A673 (cell line): Measurements from ENCODE around the gene PDE6B. TPM values are rescaled to one million over a fixed set of nuclear protein-coding genes. Genes with fewer than 3 reads are reported as not detected.
"Not testable (repeated sequence)": the region's sequence is repeated elsewhere in the genome, so short reads cannot be mapped to it uniquely, and the experiment has no call there.

ENCODE experiments used
- BruUV-seq: library from RNA; stranded (reverse); fragments of 400-500 nt; replicated peaks from 2 replicates; lab custom pipeline; 2021; lab: Mats Ljungman, UMichigan
- CTCF ChIA-PET: fragments of 300-600 bp; sonication (Branson Sonifier 250); formaldehyde crosslinking; loops from one replicate; lab custom pipeline; 2022; ENCODE audit warnings: antibody characterized with exemption; lab: Charles Lee
- POLR2A ChIA-PET: fragments of 300-600 bp; sonication (Branson Sonifier 250); formaldehyde crosslinking; loops from one replicate; lab custom pipeline; 2022; ENCODE audit warnings: antibody characterized with exemption; ENCODE audit not compliant: low non-redundant PET; lab: Charles Lee
- DNase-seq: peaks from one replicate; pipeline ENCODE4 v3.0.0-alpha.2; 2015; ENCODE audit warnings: low spot score
- H3K27ac ChIP-seq: fragments of 200-600 bp; sonication (generic); 2 replicates; pipeline ENCODE4 v1.5.1; 2016; ENCODE audit warnings: mixed run types, low read depth, mild to moderate bottlenecking, mixed read lengths, antibody characterized with exemption, low read length; ENCODE audit not compliant: poor library complexity, severe bottlenecking
- H3K27me3 ChIP-seq: fragments of 200-600 bp; sonication (generic); replicated peaks from 2 replicates; pipeline ENCODE4 v1.6.1; 2017; ENCODE audit warnings: mixed run types, low read depth, mild to moderate bottlenecking, mixed read lengths, antibody characterized with exemption, low read length; ENCODE audit not compliant: insufficient read depth, poor library complexity
- H3K36me3 ChIP-seq: fragments of 200-600 bp; sonication (generic); 2 replicates; pipeline ENCODE4 v1.6.1; 2016; ENCODE audit warnings: mixed run types, mild to moderate bottlenecking, mixed read lengths, antibody characterized with exemption, low read length; ENCODE audit not compliant: insufficient read depth, poor library complexity, severe bottlenecking
- H3K4me1 ChIP-seq: fragments of 200-600 bp; sonication (generic); 2 replicates; pipeline ENCODE4 v1.6.1; 2017; ENCODE audit warnings: mixed run types, mild to moderate bottlenecking, mixed read lengths, antibody characterized with exemption, low read length; ENCODE audit not compliant: insufficient read depth, poor library complexity, severe bottlenecking
- H3K4me3 ChIP-seq: fragments of 200-600 bp; sonication (generic); 2 replicates; pipeline ENCODE4 v1.5.1; 2016; ENCODE audit warnings: low read depth, mixed run types, mild to moderate bottlenecking, mixed read lengths, low read length; ENCODE audit not compliant: poor library complexity, severe bottlenecking
- H3K9me3 ChIP-seq: fragments of 200-600 bp; sonication (generic); 2 replicates; pipeline ENCODE4 v1.6.1; 2016; ENCODE audit warnings: mixed run types, low read depth, mild to moderate bottlenecking, mixed read lengths, antibody characterized with exemption, low read length; ENCODE audit not compliant: poor library complexity, severe bottlenecking
- EZH2 ChIP-seq: fragments of 200-600 bp; sonication (generic); IDR thresholded peaks from 2 replicates; pipeline ENCODE4 v1.6.1; 2017; ENCODE audit warnings: borderline replicate concordance, low read depth, mild to moderate bottlenecking, mixed read lengths, antibody characterized with exemption, low read length; ENCODE audit not compliant: poor library complexity, severe bottlenecking
- intact Hi-C: fragments of 100-400 bp; cut with micrococcal nuclease; formaldehyde crosslinking; loops from one replicate; pipeline ENCODE4 v1.10.0; 2022; ENCODE audit not compliant: unreplicated experiment
- total RNA-seq: library from RNA; stranded (reverse); gene quantifications from 2 replicates; pipeline ENCODE4 v1.2.3, GENCODE V29; 2021
- TF ChIP-seq, protein P1 (sequence below): fragments of 300-800, 200-600 bp; sonication (generic); conservative IDR thresholded peaks from 2 replicates; pipeline ENCODE4 v1.5.1; 2017; ENCODE audit warnings: low read depth, mild to moderate bottlenecking, antibody characterized with exemption, low read length, moderate library complexity, mixed read lengths

PDE6B gene
- total RNA-seq, 1 experiment from 2014 or later = 10.4 TPM

DNA sequence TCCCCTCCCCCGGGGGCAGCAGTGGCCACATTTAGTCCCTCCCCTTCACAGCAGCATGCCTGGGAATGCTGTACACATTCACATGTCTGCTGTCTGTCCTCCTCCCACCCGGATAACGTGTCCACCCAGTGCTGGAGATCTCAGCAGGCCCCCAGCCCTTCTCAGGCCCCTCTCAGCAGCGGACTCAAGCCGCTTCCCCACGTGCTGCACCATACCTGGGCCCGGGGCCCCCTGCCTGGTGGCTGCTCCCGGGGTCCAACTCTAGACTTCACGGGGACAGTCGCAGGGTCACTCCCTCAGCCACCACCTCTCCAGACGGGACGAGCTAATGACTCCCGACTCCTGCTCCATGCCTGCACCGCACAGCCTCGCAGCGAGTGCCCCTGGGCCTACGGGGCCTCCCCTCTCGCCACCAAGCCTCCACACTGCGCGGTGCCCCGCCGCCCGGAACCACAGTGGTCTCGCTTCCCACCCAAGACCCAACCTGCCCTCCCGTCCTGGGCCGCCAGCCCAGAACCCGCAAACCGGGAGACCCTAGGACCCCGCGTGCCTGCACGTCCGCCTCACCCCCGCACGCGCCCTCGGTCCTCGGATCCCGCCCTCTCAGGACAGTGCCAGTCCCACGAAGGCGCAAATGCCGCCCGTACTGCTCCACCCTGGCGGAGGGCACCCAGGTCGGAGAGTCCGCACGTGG is 79.0 kb downstream of the PDE6B start:
- Histone ChIP-seq H3K27ac (no peak overlapping the region), H3K9me3 (no peaks in the 10 kb centered on the region), H3K4me3 (no peak overlapping the region), H3K27me3 (no peaks in the 10 kb centered on the region), H3K4me1 (peaks cover 8% of the 10 kb centered on the region), H3K36me3 (peaks cover 10% of the 10 kb centered on the region)
- DNase-seq = no peak
- no TSS peak for BruUV-seq
- intact Hi-C loops = no loop called here
- ChIA-PET CTCF (no interaction called here), POLR2A (no interaction called here)
- no peak for TF ChIP-seq EZH2
- TF ChIP-seq, protein P1, sequence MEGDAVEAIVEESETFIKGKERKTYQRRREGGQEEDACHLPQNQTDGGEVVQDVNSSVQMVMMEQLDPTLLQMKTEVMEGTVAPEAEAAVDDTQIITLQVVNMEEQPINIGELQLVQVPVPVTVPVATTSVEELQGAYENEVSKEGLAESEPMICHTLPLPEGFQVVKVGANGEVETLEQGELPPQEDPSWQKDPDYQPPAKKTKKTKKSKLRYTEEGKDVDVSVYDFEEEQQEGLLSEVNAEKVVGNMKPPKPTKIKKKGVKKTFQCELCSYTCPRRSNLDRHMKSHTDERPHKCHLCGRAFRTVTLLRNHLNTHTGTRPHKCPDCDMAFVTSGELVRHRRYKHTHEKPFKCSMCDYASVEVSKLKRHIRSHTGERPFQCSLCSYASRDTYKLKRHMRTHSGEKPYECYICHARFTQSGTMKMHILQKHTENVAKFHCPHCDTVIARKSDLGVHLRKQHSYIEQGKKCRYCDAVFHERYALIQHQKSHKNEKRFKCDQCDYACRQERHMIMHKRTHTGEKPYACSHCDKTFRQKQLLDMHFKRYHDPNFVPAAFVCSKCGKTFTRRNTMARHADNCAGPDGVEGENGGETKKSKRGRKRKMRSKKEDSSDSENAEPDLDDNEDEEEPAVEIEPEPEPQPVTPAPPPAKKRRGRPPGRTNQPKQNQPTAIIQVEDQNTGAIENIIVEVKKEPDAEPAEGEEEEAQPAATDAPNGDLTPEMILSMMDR = no peak

DNA sequence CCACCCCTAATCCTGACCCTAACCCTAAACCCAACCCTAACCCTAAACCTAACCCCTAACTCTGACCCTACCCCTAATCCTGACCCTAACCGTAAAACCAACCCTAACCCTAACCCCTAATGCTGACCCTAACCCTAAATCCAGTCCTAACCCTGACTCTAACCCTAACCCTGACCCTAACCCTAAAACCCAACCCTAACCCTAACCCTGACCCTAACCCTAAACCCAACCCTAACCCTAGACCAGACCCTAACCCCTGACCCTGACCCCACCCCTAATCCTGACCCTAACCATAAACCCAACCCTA is 79.6 kb downstream of the PDE6B start:
- CTCF ChIA-PET = no interaction called here
- H3K4me3 ChIP-seq = peak overlapping the region; percentile 100
- peak overlapping the region; percentile 100 for H3K27ac ChIP-seq
- H3K9me3 ChIP-seq = no peaks in the 10 kb centered on the region
- intact Hi-C loops = no loop called here
- POLR2A ChIA-PET = no interaction called here
- DNase-seq = no peak
- peaks cover 4% of the 10 kb centered on the region for H3K4me1 ChIP-seq
- TF ChIP-seq EZH2 = no peak
- TF ChIP-seq, protein P1 = no peak
- peaks cover 10% of the 10 kb centered on the region for H3K36me3 ChIP-seq
- no peaks in the 10 kb centered on the region for H3K27me3 ChIP-seq
- no TSS peak for BruUV-seq

DNA sequence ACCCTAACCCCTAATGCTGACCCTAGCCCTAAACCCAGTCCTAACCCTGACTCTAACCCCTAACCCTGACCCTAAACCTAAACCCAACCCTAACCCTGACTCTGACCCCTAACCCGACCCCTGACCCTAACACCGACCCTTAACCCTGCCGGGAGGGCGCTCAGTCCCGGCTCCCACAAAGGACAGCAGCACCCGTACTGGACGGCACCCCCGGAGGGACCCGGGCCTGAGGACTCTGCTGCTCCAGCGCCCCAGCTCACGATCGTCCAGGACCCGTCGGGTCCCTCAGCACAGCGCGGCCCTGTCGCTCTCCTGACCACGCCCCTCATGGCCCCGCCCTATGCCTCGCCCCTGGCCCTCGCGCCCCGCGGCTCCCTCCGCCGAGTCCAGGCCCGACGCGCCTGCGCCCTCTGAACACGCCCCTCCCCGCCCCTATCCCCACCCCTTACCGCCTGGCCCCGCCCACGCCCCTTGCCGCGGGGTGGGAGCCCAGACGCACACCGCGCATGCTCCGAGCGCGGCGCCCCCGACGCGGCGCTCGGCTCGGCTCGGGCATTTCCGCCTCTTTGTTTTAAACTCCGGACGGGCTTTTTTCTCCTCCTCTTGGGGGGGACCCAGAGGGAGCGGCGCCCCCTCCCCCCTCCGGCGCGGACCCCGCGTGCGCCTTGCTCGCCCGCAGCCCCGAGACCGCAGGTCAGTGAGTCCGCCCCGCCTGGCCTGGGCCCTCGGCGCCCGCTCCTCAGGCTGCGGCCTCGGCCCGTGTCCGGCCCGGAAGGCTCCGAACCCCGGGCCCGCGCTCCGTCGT is 80.1 kb downstream of the PDE6B start, which contains the start of gene PCGF3:
Gene PCGF3, plus strand, starts transcription at position 555 of the 805 bp plus-strand sequence. CDS start 27,849 bp downstream, outside the sequence.
- intact Hi-C loops = no loop called here
- BruUV-seq = no TSS peak
- Histone ChIP-seq H3K4me3 (peak within 1 kb of the TSS; percentile 100), H3K27ac (peak within 1 kb of the TSS; percentile 100), H3K9me3 (no peaks in the 10 kb centered on the region), H3K4me1 (no peaks in the 10 kb centered on the region), H3K36me3 (peaks cover 10% of the 10 kb centered on the region), H3K27me3 (no peaks in the 10 kb centered on the region)
- ChIA-PET POLR2A (no interaction called here), CTCF (no interaction called here)
- DNase-seq = peak; percentile 96
- no peak for TF ChIP-seq EZH2
- TF ChIP-seq, protein P1 = no peak

DNA sequence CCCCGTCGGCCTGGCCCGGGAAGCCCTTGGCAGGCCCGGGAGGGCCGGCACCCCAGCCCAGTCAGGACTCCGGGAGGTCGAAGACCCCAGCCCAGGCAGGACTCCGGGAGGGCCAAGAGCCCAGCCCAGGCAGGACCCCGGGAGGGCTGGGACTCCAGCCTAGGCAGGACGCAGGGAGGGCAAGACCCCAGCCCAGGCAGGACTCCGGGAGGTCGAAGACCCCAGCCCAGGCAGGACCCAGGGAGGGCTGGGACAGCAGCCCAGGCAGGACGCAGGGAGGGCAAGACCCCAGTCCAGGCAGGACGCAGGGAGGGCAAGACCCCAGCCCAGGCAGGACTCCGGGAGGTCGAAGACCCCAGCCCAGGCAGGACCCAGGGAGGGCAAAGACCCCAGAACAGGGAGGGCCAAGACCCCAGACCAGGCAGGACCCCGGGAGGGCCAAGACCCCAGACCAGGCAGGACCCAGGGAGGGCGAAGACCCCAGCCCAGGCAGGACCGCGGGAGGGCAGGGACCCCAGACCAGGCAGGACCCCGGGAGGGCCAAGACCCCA is 80.8 kb downstream of the PDE6B start:
- Histone ChIP-seq H3K27ac (peak overlapping the region; percentile 100), H3K4me3 (peak overlapping the region; percentile 100)
- H3K27me3 ChIP-seq, POLR2A ChIA-PET, H3K9me3 ChIP-seq, H3K36me3 ChIP-seq, BruUV-seq, CTCF ChIA-PET, H3K4me1 ChIP-seq, intact Hi-C loops, DNase-seq: not testable (repeated sequence)
